ENCODE measurements around the gene SERPINA3.

The SERPINA3 gene

GRCh38 chr14:94591871-94592270 is 20.3 kb upstream of the SERPINA3 start:
- TF ChIP-seq EZH2phosphoT487 (IDR thresholded peaks at IDR 0.05; ENCODE audit: low read depth) = no peak
- no peak for TF ChIP-seq CTCF (IDR thresholded peaks at IDR 0.05; ENCODE audit: low read depth, low read length)
- no peaks in the 10 kb centered on the region for H3K9me3 ChIP-seq (ENCODE audit: insufficient read depth, low read length)
- no peak overlapping the region for H3K9ac ChIP-seq (ENCODE audit: low read length)
- H3K4me2 ChIP-seq (ENCODE audit: low read length) = no peak overlapping the region
- H2AFZ ChIP-seq (ENCODE audit: low read depth, low read length) = no peak overlapping the region
- H3K27ac ChIP-seq (ENCODE audit: low read length) = no peak overlapping the region
- no peaks in the 10 kb centered on the region for H3K4me1 ChIP-seq (ENCODE audit: low read length)
- H4K20me1 ChIP-seq (ENCODE audit: insufficient read depth, low read length) = no peaks in the 10 kb centered on the region
- H3K36me3 ChIP-seq (replicated peaks; ENCODE audit: low read depth, low read length) = no peaks in the 10 kb centered on the region
- H3K4me3 ChIP-seq (ENCODE audit: low read length) = no peak overlapping the region
- peaks cover 16% of the 10 kb centered on the region; the same call in 1 of the 2 replicates for H3K27me3 ChIP-seq (ENCODE audit: low read depth, low read length)
- H3K79me2 ChIP-seq (ENCODE audit: low read length) = no peaks in the 10 kb centered on the region

- H3K27ac ChIP-seq (ENCODE audit: low read length) = no peak overlapping the region
- peaks cover 15% of the 10 kb centered on the region; the same call in 1 of the 2 replicates for H3K27me3 ChIP-seq (ENCODE audit: low read depth, low read length)
- no peak overlapping the region for H3K4me2 ChIP-seq (ENCODE audit: low read length)
- TF ChIP-seq EZH2phosphoT487 (IDR thresholded peaks at IDR 0.05; ENCODE audit: low read depth) (no peak), CTCF (IDR thresholded peaks at IDR 0.05; ENCODE audit: low read depth, low read length) (no peak)
- H3K9ac ChIP-seq (ENCODE audit: low read length) = no peak overlapping the region
- H3K9me3 ChIP-seq (ENCODE audit: insufficient read depth, low read length) = no peaks in the 10 kb centered on the region
- no peak overlapping the region for H3K4me3 ChIP-seq (ENCODE audit: low read length)
- H3K4me1 ChIP-seq (ENCODE audit: low read length) = no peaks in the 10 kb centered on the region
- no peak overlapping the region for H2AFZ ChIP-seq (ENCODE audit: low read depth, low read length)
- no peaks in the 10 kb centered on the region for H3K79me2 ChIP-seq (ENCODE audit: low read length)
- H3K36me3 ChIP-seq (replicated peaks; ENCODE audit: low read depth, low read length) = no peaks in the 10 kb centered on the region
- no peaks in the 10 kb centered on the region for H4K20me1 ChIP-seq (ENCODE audit: insufficient read depth, low read length)
Observed at GRCh38 chr14:94592457-94592856, 19.7 kb upstream of the SERPINA3 start.

DNA sequence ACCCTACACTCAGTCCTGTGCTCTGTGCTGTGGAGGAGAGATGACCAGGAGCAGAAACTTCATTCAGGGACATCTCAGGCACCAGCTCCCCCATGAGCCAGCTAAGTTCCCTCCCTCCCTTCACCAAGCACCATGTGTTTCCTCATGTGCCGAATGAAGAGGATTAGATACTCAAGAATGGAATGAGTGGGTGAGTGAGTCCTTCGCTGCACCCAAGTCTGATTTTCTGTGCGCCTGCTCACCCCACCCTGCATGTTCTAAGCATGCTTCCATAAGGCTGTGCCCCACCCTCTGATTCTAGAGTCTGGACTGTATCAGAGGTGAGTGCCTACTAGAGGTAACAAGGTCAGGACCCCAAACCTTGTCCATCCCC is 18.8 kb upstream of the SERPINA3 start:
- Histone ChIP-seq H2AFZ (ENCODE audit: low read depth, low read length) (no peak overlapping the region), H3K4me1 (ENCODE audit: low read length) (no peaks in the 10 kb centered on the region), H4K20me1 (ENCODE audit: insufficient read depth, low read length) (no peaks in the 10 kb centered on the region), H3K9me3 (ENCODE audit: insufficient read depth, low read length) (no peaks in the 10 kb centered on the region), H3K27me3 (ENCODE audit: low read depth, low read length) (peaks cover 6% of the 10 kb centered on the region; the same call in 1 of the 2 replicates), H3K4me3 (ENCODE audit: low read length) (no peak overlapping the region), H3K79me2 (ENCODE audit: low read length) (no peaks in the 10 kb centered on the region), H3K27ac (ENCODE audit: low read length) (no peak overlapping the region), H3K9ac (ENCODE audit: low read length) (no peak overlapping the region), H3K4me2 (ENCODE audit: low read length) (no peak overlapping the region), H3K36me3 (replicated peaks; ENCODE audit: low read depth, low read length) (no peaks in the 10 kb centered on the region)
- no peak for TF ChIP-seq CTCF (IDR thresholded peaks at IDR 0.05; ENCODE audit: low read depth, low read length)
- TF ChIP-seq EZH2phosphoT487 (IDR thresholded peaks at IDR 0.05; ENCODE audit: low read depth) = no peak

GRCh38 chr14:94593749-94594431 is 18.3 kb upstream of the SERPINA3 start:
- Histone ChIP-seq H3K9ac (ENCODE audit: low read length) (no peak overlapping the region), H3K36me3 (replicated peaks; ENCODE audit: low read depth, low read length) (no peaks in the 10 kb centered on the region), H3K27me3 (ENCODE audit: low read depth, low read length) (peaks cover under 1% of the 10 kb centered on the region; the same call in 1 of the 2 replicates), H3K27ac (ENCODE audit: low read length) (no peak overlapping the region), H3K79me2 (ENCODE audit: low read length) (no peaks in the 10 kb centered on the region), H2AFZ (ENCODE audit: low read depth, low read length) (no peak overlapping the region), H3K4me2 (ENCODE audit: low read length) (no peak overlapping the region), H3K4me3 (ENCODE audit: low read length) (no peak overlapping the region), H4K20me1 (ENCODE audit: insufficient read depth, low read length) (no peaks in the 10 kb centered on the region), H3K9me3 (ENCODE audit: insufficient read depth, low read length) (no peaks in the 10 kb centered on the region), H3K4me1 (ENCODE audit: low read length) (no peaks in the 10 kb centered on the region)
- TF ChIP-seq CTCF (IDR thresholded peaks at IDR 0.05; ENCODE audit: low read depth, low read length) (no peak), EZH2phosphoT487 (IDR thresholded peaks at IDR 0.05; ENCODE audit: low read depth) (no peak)

All from OCI-LY3 (cell line).